ENCODE results near the gene LRRC1.
"Not testable (repeated sequence)": the region's sequence is repeated elsewhere in the genome, so short reads cannot be mapped to it uniquely, and the experiment has no call there.

The LRRC1 gene

GRCh38 chr6:53767941-53768340, 26.9 kb upstream of the LRRC1 start:
- no peak for TF ChIP-seq CTCF (conservative IDR thresholded peaks at IDR 0.05; ENCODE audit: low read depth)
- ChIA-PET CTCF (interaction anchor here (0.7 kb wide), 1 partner anchor 42 kb away, joined by 5 read pairs; no protein-coding TSS in a partner anchor), POLR2A (ENCODE audit: low non-redundant PET) (interaction anchor here (0.6 kb wide), 1 partner anchor 465 kb away, joined by 3 read pairs; no protein-coding TSS in a partner anchor)
- H3K27ac ChIP-seq, result no peak overlapping the region
- no peak for DNase-seq (ENCODE audit: low spot score)

GRCh38 chr6:53768636-53769035, 26.2 kb upstream of the LRRC1 start:
- DNase-seq (ENCODE audit: low spot score), result no peak
- ChIA-PET CTCF (interaction anchor here (0.7 kb wide), 1 partner anchor 41 kb away, joined by 5 read pairs; no protein-coding TSS in a partner anchor), POLR2A (ENCODE audit: low non-redundant PET) (no interaction called here)
- no peak overlapping the region for H3K27ac ChIP-seq
- TF ChIP-seq CTCF (conservative IDR thresholded peaks at IDR 0.05; ENCODE audit: low read depth), result no peak

GRCh38 chr6:53770780-53771249, 24.0 kb upstream of the LRRC1 start:
- CTCF ChIA-PET, result no interaction called here
- no peak for TF ChIP-seq CTCF (conservative IDR thresholded peaks at IDR 0.05; ENCODE audit: low read depth)
- no peak overlapping the region for H3K27ac ChIP-seq
- DNase-seq (ENCODE audit: low spot score), result peak; percentile 33
- POLR2A ChIA-PET (ENCODE audit: low non-redundant PET), result no interaction called here

GRCh38 chr6:53771785-53772624, 22.8 kb upstream of the LRRC1 start:
- ChIA-PET CTCF (interaction anchor here (0.6 kb wide), 1 partner anchor 643 kb away, joined by 3 read pairs; no protein-coding TSS in a partner anchor), POLR2A (ENCODE audit: low non-redundant PET) (no interaction called here)
- TF ChIP-seq CTCF (conservative IDR thresholded peaks at IDR 0.05; ENCODE audit: low read depth), result no peak
- H3K27ac ChIP-seq, result no peak overlapping the region
- no peak for DNase-seq (ENCODE audit: low spot score)

- H3K27ac ChIP-seq, result no peak overlapping the region
- POLR2A ChIA-PET (ENCODE audit: low non-redundant PET), result no interaction called here
- DNase-seq (ENCODE audit: low spot score), result no peak
- CTCF ChIA-PET, result no interaction called here
- TF ChIP-seq CTCF (conservative IDR thresholded peaks at IDR 0.05; ENCODE audit: low read depth), result no peak
These were observed 21.6 kb upstream of the LRRC1 start for GRCh38 chr6:53773044-53773696.

- DNase-seq (ENCODE audit: low spot score); H3K27ac ChIP-seq; POLR2A ChIA-PET (ENCODE audit: low non-redundant PET); CTCF ChIA-PET: not testable (repeated sequence)
These were observed 18.7 kb upstream of the LRRC1 start for GRCh38 chr6:53776152-53776551.

- DNase-seq (ENCODE audit: low spot score); POLR2A ChIA-PET (ENCODE audit: low non-redundant PET); CTCF ChIA-PET; H3K27ac ChIP-seq: not testable (repeated sequence)
These were observed 9.8 kb upstream of the LRRC1 start for GRCh38 chr6:53784991-53785390.
